Natural killer cell (primary cell): ENCODE measurements around the gene HAUS7. TPM values are rescaled to one million over a fixed set of nuclear protein-coding genes. Genes with fewer than 3 reads are reported as not detected.

Experiments used
- ATAC-seq, 3 donors: fragments of 150-1000 bp in 2 of 3; fragments of 200-7000 bp in 1 of 3; cut with Tn5 transposase; 1 replicate in 1 of 3; 2 replicates in 2 of 3; pipeline ENCODE4 v1.10.0; 2021; ENCODE audit warnings: mild to moderate bottlenecking in 2 of 3, moderate library complexity in 2 of 3
- DNase-seq, 2 donors: peaks; one replicate each; pipeline versions ENCODE4 v3.0.0 to v3.0.0-alpha.2; 2013 to 2021; ENCODE audit warnings: mixed read lengths in 1 of 2
- H3K27ac ChIP-seq: one replicate; pipeline ENCODE4 v1.5.1; 2013; ENCODE audit warnings: mild to moderate bottlenecking, low read length
- H3K27me3 ChIP-seq: one replicate; pipeline ENCODE4 v1.6.1; 2013; ENCODE audit warnings: low read length; ENCODE audit not compliant: control insufficient read depth, insufficient read depth
- H3K36me3 ChIP-seq: one replicate; pipeline ENCODE4 v1.6.1; 2013; ENCODE audit warnings: low read length; ENCODE audit not compliant: control insufficient read depth, insufficient read depth
- H3K4me1 ChIP-seq: one replicate; pipeline ENCODE4 v1.6.1; 2013; ENCODE audit warnings: low read length; ENCODE audit not compliant: control insufficient read depth, insufficient read depth
- H3K4me3 ChIP-seq: one replicate; pipeline ENCODE4 v1.5.1; 2013; ENCODE audit warnings: low read length
- H3K9me3 ChIP-seq: one replicate; pipeline ENCODE4 v1.6.1; 2013; ENCODE audit warnings: low read length; ENCODE audit not compliant: control insufficient read depth, insufficient read depth
- H3K27ac Mint-ChIP-seq, 2 donors: one replicate each; pipeline ENCODE4 v1.8.0; 2022; ENCODE audit warnings: mild to moderate bottlenecking in 2 of 2, mixed read lengths in 2 of 2, moderate library complexity in 1 of 2
- H3K27me3 Mint-ChIP-seq, 2 donors: one replicate each; pipeline ENCODE4 v1.8.0; 2022; ENCODE audit warnings: low read depth in 2 of 2, mixed read lengths in 2 of 2
- H3K36me3 Mint-ChIP-seq: one replicate; pipeline ENCODE4 v1.8.0; 2022; ENCODE audit warnings: mixed read lengths
- H3K4me1 Mint-ChIP-seq, 2 donors: one replicate each; pipeline ENCODE4 v1.8.0; 2022; ENCODE audit warnings: mixed read lengths in 2 of 2
- H3K4me3 Mint-ChIP-seq: one replicate; pipeline ENCODE4 v1.8.0; 2022; ENCODE audit warnings: mild to moderate bottlenecking, moderate library complexity, mixed read lengths
- H3K9me3 Mint-ChIP-seq, 2 donors: one replicate each; pipeline ENCODE4 v1.8.0; 2022; ENCODE audit warnings: mixed read lengths in 2 of 2
- WGBS: methylation state at CpG from one replicate; pipeline ENCODE4 v1.1.7; 2013; ENCODE audit warnings: missing lambda C conversion rate; ENCODE audit not compliant: insufficient coverage; 5-methylcytosine and 5-hydroxymethylcytosine counted together
- intact Hi-C: fragments of 100-400 bp; cut with micrococcal nuclease; formaldehyde crosslinking; loops from one replicate; pipeline ENCODE4 v1.14.2; 2022
- total RNA-seq, 4 donors: library from RNA; stranded (reverse); fragments of 120-200 nt in 1 of 4; gene quantifications; one replicate each; pipeline versions ENCODE4 v1.2.3 to v1.2.4, GENCODE V29; 2013 to 2022
- TF ChIP-seq, protein P1 (sequence below): fragments of 200-600 bp; IDR thresholded peaks from one replicate; pipeline ENCODE4 v1.8.0; 2022; ENCODE audit warnings: antibody characterized with exemption

The HAUS7 gene
- total RNA-seq, 3 donors from 2014 or later (not counting 1 experiment from before 2014, with no cell fraction given) = 27.4 to 33.1 (median 31.9) TPM

GRCh38 chrX:153447581-153447960, 22.8 kb downstream of the HAUS7 start:
- Histone ChIP-seq H3K36me3 (peaks cover 2% of the 10 kb centered on the region), H3K4me3 (no peak overlapping the region), H3K4me1 (no peaks in the 10 kb centered on the region), H3K27ac (no peak overlapping the region), H3K27me3 (no peaks in the 10 kb centered on the region), H3K9me3 (no peaks in the 10 kb centered on the region)
- intact Hi-C loops = no loop called here
- no peaks in the 10 kb centered on the region for H3K9me3 Mint-ChIP-seq
- no peaks in the 10 kb centered on the region for H3K4me1 Mint-ChIP-seq
- no peaks in the 10 kb centered on the region for H3K36me3 Mint-ChIP-seq
- H3K27ac Mint-ChIP-seq = no peak overlapping the region
- no peaks in the 10 kb centered on the region for H3K27me3 Mint-ChIP-seq
- WGBS = 92% methylated on average over 7 of the region's 8 CpGs
- TF ChIP-seq, protein P1, sequence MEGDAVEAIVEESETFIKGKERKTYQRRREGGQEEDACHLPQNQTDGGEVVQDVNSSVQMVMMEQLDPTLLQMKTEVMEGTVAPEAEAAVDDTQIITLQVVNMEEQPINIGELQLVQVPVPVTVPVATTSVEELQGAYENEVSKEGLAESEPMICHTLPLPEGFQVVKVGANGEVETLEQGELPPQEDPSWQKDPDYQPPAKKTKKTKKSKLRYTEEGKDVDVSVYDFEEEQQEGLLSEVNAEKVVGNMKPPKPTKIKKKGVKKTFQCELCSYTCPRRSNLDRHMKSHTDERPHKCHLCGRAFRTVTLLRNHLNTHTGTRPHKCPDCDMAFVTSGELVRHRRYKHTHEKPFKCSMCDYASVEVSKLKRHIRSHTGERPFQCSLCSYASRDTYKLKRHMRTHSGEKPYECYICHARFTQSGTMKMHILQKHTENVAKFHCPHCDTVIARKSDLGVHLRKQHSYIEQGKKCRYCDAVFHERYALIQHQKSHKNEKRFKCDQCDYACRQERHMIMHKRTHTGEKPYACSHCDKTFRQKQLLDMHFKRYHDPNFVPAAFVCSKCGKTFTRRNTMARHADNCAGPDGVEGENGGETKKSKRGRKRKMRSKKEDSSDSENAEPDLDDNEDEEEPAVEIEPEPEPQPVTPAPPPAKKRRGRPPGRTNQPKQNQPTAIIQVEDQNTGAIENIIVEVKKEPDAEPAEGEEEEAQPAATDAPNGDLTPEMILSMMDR = no peak
- DNase-seq (no peak), ATAC-seq (no peak)
- H3K4me3 Mint-ChIP-seq = no peak overlapping the region

- Mint-ChIP-seq H3K36me3 (no peaks in the 10 kb centered on the region), H3K4me3 (no peak overlapping the region), H3K4me1 (no peaks in the 10 kb centered on the region), H3K27me3 (no peaks in the 10 kb centered on the region), H3K27ac (no peak overlapping the region), H3K9me3 (no peaks in the 10 kb centered on the region)
- H3K4me1 ChIP-seq = no peaks in the 10 kb centered on the region
- intact Hi-C loops = no loop called here
- H3K9me3 ChIP-seq = no peaks in the 10 kb centered on the region
- H3K27me3 ChIP-seq = no peaks in the 10 kb centered on the region
- TF ChIP-seq, protein P1 = no peak
- no peak overlapping the region for H3K27ac ChIP-seq
- H3K36me3 ChIP-seq = peaks cover 2% of the 10 kb centered on the region
- ATAC-seq = no peak
- H3K4me3 ChIP-seq = no peak overlapping the region
- WGBS = 67% methylated on average over 17 of the region's 17 CpGs
- no peak for DNase-seq
These were observed 23.3 kb downstream of the HAUS7 start for GRCh38 chrX:153446950-153447580.

GRCh38 chrX:153446636-153446936, 23.8 kb downstream of the HAUS7 start:
- no peak for ATAC-seq
- H3K4me3 ChIP-seq = no peak overlapping the region
- H3K9me3 Mint-ChIP-seq = no peaks in the 10 kb centered on the region
- H3K36me3 ChIP-seq = peaks cover 2% of the 10 kb centered on the region
- intact Hi-C loops = no loop called here
- H3K27me3 ChIP-seq = no peaks in the 10 kb centered on the region
- H3K27ac Mint-ChIP-seq = no peak overlapping the region
- no peaks in the 10 kb centered on the region for H3K4me1 ChIP-seq
- TF ChIP-seq, protein P1 = no peak
- H3K27ac ChIP-seq = no peak overlapping the region
- no peak for DNase-seq
- H3K27me3 Mint-ChIP-seq = no peaks in the 10 kb centered on the region
- H3K4me1 Mint-ChIP-seq = no peaks in the 10 kb centered on the region
- H3K36me3 Mint-ChIP-seq = no peaks in the 10 kb centered on the region
- no peak overlapping the region for H3K4me3 Mint-ChIP-seq
- no peaks in the 10 kb centered on the region for H3K9me3 ChIP-seq
- WGBS = 83% methylated on average over 9 of the region's 10 CpGs
